Spleen (tissue), 7 donors: ENCODE results near the gene IMPDH2.

Source experiments
- CTCF ChIP-seq, 11 experiments: fragments of 200-600 bp in 7 of 11; fragments of 450-650 bp in 4 of 11; sonication (generic) in 4 of 11; IDR thresholded peaks in 8 of 11; conservative IDR thresholded peaks in 3 of 11; 1 replicate in 7 of 11; 2 replicates in 4 of 11; pipeline versions ENCODE4 v1.4.0 to v1.8.0; 2016 to 2021; ENCODE audit warnings: antibody characterized with exemption in 11 of 11, inconsistent platforms in 4 of 11, mild to moderate bottlenecking in 1 of 11
- POLR2A ChIP-seq, 3 donors: fragments of 450-650 bp; IDR thresholded peaks; one replicate each; pipeline ENCODE4 v1.5.1; 2017; ENCODE audit warnings: antibody characterized with exemption in 3 of 3, mild to moderate bottlenecking in 1 of 3
- POLR2AphosphoS5 ChIP-seq, 3 donors: sonication (generic); formaldehyde crosslinking; IDR thresholded peaks; one replicate each; pipeline ENCODE4 v1.5.1; 2017; ENCODE audit warnings: antibody characterized with exemption in 3 of 3
- donor health status: DM: no; HTN: no; CAD: no; lungs with moderate emphysema.
- donor health status: DM: no; HTN: no; CAD: no.
- donor health status: DM: no; HTN: no; CAD: no.

DNA sequence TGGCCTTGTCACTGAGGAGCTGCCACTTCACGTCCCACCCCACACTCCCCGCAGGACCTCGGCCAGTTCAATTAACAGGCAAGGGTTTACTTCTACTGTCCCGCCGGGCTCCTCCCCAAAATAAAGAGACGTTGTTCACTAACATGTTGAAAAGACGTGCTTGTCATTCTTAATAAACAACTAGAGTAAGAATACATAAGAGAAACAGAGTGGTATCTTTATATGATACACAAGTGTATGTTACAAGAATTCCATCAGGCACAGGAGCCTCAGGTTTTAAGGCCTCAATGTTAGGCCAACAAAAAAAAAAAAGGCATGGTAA is 326 bp upstream of the IMPDH2 start:
- no peak for TF ChIP-seq POLR2AphosphoS5 (IDR thresholded peaks at IDR 0.05)
- no peak for TF ChIP-seq POLR2A (IDR thresholded peaks at IDR 0.05)
- no peak for TF ChIP-seq CTCF (IDR thresholded peaks at IDR 0.05 in 8 of 11, conservative IDR thresholded peaks at IDR 0.05 in 3 of 11)
